WI38 (cell line): Measurements from ENCODE around the gene CPE.

Experiments used
- H3K4me3 ChIP-seq: 2 replicates; pipeline ENCODE4 v1.5.1; 2011; ENCODE audit warnings: low read depth, mild to moderate bottlenecking, control low read depth, low read length
- TF ChIP-seq, protein P1 (sequence below): IDR thresholded peaks from 2 replicates; pipeline ENCODE4 v1.5.1; 2012; ENCODE audit warnings: low read depth, mild to moderate bottlenecking, control low read depth, low read length

Gene CPE

DNA sequence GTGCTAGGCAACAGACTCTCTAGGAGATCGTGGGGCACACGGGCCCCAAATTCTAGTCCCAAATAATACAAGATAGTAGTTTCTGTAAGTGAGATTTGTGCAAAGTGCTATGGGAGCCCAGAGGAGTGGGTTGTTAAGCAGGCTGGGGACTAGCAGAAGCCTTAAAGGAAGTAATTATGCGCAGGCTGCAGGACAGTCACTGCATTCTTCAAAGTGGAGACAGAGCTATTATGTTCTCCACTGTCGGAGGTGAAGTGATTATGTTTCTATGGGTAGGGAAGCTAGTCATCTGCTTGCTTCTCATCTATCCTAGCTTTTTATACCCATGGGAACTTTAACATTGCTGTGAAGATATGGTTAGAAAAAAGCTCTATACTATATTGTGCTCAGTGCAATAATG is 154.2 kb downstream of the CPE start:
- TF ChIP-seq, protein P1, sequence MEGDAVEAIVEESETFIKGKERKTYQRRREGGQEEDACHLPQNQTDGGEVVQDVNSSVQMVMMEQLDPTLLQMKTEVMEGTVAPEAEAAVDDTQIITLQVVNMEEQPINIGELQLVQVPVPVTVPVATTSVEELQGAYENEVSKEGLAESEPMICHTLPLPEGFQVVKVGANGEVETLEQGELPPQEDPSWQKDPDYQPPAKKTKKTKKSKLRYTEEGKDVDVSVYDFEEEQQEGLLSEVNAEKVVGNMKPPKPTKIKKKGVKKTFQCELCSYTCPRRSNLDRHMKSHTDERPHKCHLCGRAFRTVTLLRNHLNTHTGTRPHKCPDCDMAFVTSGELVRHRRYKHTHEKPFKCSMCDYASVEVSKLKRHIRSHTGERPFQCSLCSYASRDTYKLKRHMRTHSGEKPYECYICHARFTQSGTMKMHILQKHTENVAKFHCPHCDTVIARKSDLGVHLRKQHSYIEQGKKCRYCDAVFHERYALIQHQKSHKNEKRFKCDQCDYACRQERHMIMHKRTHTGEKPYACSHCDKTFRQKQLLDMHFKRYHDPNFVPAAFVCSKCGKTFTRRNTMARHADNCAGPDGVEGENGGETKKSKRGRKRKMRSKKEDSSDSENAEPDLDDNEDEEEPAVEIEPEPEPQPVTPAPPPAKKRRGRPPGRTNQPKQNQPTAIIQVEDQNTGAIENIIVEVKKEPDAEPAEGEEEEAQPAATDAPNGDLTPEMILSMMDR, result no peak
- H3K4me3 ChIP-seq, result no peak overlapping the region

DNA sequence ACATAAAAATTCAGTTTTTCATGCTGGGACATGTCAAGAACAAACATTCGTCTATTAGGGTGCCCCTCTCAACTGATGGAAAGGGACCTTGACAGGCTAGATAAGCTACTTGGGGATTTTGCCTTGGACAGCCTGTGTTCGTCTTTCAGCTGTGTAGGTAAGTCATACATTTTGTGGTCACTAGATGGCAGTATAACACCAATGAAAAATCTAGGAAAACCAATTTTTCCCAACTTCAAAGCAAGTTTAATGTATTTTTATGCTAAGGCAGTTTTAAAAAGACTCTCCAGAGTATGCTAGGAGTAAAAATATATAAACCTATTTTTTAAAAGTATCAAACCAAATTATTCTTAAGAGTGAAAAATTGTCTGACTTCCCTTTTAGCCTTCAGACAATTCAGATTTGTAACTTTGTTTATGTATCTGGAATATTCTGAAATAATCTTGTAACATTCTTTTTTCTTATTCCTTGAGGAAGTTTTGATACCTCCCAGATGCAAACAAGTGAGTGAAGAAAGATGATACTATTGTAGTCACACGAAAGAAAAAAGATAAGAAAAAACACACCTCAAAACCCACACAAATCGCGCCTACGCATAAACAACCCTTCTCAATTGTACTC is 158.3 kb downstream of the CPE start:
- H3K4me3 ChIP-seq, result no peak overlapping the region
- TF ChIP-seq, protein P1, result peak; percentile 37

DNA sequence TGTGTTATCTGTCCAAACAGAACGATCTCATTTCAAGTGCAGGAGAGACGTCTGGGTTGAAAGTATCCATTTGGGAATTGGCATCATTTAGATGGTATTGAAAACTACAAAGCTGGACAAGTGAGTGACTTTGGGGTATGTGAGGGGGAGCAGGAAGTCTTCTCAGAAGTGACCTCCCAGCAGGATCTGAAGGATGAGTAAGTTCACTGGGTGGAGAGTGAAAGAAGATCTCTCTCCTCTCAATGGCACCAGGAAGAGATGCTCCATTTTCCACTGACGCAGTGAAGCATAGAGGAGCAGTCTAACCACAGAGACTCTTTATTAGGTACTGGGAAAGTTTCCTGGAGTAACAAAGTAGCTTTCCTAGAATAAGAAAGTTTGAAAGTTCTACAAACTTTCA is 161.0 kb downstream of the CPE start:
- no peak overlapping the region for H3K4me3 ChIP-seq
- TF ChIP-seq, protein P1, result no peak

DNA sequence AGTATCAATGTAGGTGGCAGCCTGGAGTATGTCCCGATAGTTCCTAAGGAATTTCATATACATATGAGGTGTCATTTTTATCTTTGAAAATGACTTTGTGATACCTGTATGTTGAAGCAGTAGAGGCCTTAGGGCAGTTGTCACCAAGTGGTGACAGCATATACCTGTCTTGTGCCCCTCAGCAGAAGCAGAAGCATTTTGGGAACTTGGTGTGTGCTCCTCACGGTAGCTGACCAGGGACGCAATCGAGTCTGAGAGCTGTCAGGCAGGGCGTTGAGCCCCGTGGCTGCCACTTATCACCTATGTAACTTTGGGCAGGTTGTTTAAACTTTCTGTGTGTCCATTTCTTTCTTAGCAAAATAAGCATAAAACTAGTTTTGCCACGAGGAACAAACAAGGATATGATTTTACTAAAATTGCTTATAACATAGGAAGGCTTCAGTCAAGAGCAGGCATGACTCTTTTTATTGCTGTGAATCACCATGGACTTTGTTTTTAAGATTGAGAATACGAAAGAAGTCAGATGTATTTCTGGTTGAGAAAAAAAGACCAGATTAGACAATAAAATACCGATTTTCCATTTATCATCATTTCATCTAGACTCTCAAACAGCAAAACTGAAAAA is 161.5 kb downstream of the CPE start:
- H3K4me3 ChIP-seq, result no peak overlapping the region
- TF ChIP-seq, protein P1, result no peak

DNA sequence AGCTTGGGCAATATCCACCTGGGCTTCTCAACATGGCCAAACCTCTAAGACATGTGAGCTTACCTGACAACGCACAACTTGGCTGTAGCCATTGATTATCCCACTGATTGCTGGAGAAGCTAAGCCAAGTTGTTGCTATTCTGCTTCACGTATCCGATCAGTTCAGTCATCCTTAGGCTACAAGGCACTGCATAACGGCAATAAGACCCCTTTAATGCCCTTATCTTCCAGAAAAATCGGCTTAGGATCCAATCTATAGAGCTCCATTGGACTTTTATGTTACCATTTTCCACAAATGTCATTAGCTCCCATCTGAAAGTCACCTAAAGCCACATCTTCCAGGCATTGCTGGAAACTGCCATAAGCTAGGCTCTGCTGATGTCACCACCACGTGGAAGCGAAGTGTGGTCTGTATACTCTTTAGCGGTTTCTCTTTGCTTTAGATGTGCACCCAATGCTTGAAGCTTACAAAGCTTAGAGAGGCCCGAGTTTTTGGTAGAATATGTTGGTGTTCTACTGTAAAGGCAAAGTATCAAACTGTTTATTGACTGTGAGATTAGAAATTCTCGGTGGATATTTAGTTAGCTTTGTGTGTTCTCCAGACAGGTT is 163.1 kb downstream of the CPE start:
- H3K4me3 ChIP-seq, result no peak overlapping the region
- TF ChIP-seq, protein P1, result no peak

DNA sequence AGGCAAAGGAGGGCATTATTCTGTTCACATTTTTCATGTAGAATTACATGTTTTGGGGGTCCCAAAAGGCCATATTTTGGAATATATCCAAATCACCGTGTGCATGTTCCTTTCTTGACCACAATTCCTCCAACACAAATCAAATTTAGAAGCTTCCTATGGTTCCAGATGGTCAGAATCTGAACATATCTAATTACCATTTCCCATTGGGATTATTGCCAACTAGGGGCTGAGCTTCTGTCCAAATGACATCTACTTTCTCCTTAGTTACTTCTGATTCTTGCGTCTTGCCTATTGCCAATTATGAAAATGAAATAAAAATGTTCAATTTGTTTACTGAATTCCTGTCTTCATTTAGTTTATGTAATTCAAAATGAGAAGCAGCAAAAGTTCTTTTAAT is 163.7 kb downstream of the CPE start:
- TF ChIP-seq, protein P1, result no peak
- no peak overlapping the region for H3K4me3 ChIP-seq
